Ecto neural progenitor cell (in vitro differentiated cells): Measurements from ENCODE around the gene PUSL1.
"Not testable (repeated sequence)": the region's sequence is repeated elsewhere in the genome, so short reads cannot be mapped to it uniquely, and the experiment has no call there.

ENCODE experiments used
- DNase-seq: peaks from one replicate; pipeline ENCODE4 v3.0.0-alpha.2; 2018; ENCODE audit warnings: low spot score

PUSL1 gene

DNA sequence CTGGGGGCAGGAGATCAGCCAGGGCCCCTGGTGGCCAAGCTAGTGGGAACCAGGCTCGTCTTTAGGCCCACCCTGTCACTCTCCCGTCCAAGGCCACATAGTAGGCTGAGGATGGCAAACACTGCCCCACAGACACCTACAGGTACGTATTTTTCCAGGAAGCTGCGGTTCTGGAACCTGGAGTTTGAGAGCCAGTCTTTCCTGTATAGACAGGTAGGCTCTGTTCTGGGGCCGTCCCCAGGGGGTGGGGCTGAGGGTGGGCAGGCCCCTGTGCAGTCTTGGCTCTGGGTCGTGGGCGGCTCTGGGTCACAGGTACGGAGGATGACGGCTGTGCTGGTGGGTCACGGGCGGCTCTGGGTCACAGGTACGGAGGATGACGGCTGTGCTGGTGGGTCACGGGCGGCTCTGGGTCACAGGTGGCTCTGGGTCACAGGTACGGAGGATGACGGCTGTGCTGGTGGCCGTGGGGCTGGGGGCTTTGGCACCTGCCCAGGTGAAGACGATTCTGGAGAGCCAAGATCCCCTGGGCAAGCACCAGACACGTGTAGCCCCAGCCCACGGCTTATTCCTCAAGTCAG, 2.2 kb downstream of the PUSL1 start:
- no peak for DNase-seq

DNA sequence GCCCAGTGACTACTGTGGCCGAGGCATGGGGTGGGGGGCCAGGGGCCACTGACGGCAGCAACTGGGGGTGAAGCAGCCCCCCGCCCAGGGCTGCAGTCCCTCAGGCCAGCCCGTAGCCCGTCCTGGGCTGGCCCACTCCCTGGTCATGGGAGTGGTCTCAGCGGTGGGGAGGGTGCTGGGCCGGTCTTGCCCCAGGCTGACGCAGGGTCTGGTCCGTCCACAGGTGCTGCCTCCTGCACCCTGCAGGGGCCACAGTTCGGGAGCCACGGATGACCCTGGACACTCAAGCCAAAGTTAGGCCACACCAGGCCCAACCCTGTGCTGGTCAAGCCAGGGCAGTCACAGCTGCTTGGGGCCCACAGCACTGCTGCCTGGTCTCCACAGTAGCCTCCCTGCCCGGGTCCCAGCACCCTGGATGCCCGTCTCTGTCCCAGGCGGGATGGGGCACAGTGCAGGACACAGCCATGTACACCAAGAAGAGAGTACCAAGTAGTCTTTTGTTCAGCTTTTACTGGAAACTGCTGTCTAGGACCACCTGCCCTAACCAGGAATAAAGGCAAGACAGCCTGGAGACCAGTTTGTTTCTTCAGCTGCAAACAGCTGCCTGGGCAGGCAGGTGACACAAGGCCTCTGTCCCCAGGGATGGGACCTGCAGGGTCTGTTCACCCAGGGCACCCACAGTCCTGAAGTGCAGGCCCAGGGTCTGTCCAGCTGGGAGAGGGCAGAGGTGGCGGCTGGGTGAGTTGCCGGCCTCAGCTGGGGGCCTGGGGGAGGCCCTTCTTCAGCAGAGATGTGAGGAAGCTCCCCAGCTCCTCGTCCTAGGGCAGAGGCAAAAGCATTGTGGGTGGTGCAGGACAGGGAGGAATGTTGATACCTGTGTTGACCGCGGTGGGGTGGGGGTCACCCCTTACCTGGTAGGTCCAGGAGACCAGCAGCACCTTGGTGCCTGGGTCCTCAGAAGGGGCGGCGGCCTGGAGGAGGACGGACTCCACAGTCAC, 3.0 kb downstream of the PUSL1 start:
- no peak for DNase-seq

DNA sequence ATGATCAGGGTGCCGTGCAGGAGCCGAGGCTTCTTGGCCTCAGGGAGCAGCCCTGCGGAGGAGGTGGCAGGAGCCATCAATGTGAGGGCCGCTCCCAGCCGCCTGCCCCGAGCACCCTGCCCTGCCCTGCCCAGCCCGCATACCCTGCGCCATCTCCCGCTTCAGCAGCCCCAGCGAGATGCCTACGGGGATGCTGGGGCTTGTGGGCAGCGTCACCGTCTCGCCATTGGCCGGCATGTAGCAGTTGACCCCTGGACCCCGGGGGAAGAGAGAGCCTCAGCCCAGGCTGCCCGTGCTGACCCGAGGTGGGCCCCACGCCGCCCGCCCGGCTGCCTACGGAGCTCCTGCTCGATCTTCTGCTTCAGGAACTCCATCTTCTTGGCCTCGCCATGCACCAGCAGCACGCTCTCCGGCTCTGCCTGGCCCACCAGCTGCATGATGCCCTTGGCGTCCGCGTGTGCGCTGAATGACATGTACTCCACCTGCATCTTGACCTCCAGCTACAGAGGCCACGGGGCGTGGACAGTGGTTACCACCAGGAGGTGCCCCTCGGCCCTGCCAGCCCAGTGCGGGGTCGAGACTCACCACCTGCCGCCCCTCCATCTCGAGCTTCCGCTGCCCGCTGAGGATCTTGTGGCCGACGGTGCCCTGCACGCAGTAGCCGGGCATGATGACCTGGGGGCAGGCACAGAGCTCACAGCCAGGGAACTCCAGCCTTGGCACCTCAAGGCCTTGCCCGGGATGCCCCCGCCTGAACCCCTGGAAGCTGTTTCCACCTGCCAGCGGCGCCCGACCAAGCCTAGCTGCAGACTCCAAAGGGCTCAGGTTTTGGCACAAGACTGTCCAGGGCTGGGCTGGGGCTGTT, 4.3 kb downstream of the PUSL1 start:
- no peak for DNase-seq

DNA sequence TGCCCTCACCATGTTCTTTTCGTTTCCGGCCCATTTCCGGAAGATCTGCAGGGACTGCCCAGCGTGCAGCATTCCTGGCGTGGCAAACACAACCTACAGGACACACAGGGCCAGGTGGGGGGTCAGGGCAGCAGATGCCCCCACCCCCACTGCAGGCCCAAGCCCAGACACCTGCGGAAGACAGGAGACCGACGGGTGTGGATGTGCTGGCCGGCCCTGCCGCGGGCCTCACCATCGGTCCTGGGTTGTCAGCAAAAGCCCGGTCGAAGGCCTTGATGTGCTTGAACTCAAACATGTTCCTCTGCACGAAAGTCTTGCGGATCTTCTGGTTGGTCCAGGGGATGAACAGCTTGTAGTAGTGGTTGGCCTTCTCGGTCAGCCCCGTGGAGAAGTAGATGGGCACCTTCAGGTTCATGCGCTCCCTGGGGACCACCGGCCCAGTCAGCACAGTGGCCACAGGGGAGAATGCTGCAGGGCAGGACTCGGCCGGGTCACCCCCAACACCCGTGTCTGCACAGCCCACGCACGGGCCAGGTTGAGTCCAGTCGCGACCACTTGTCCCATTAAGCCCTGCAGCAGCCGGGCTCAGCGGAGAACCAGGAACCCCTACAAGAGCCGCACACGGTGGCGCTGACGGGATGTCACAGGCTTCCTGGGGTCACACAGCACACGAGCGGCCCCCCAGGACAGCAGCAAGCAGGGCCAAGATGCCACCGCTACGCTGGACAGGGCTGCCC, 5.3 kb downstream of the PUSL1 start:
- DNase-seq: no peak

DNA sequence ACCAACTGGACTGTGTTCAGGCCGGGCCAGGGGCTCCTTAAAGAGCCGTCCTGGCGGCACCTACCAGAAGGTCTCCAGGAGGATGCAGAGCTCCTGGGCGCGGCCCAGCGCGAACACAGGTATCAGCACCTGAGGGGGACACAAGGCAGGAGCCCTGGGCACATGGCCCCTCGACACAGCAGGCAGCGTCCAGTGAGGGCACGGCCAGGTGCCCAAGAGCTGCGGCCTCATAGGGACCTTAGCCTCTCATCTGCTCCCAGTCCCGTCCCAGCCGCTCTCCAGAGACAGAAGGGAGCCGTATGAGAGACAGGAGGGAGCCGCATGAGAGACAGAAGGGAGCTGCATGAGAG, 5.8 kb downstream of the PUSL1 start:
- DNase-seq: no peak

DNA sequence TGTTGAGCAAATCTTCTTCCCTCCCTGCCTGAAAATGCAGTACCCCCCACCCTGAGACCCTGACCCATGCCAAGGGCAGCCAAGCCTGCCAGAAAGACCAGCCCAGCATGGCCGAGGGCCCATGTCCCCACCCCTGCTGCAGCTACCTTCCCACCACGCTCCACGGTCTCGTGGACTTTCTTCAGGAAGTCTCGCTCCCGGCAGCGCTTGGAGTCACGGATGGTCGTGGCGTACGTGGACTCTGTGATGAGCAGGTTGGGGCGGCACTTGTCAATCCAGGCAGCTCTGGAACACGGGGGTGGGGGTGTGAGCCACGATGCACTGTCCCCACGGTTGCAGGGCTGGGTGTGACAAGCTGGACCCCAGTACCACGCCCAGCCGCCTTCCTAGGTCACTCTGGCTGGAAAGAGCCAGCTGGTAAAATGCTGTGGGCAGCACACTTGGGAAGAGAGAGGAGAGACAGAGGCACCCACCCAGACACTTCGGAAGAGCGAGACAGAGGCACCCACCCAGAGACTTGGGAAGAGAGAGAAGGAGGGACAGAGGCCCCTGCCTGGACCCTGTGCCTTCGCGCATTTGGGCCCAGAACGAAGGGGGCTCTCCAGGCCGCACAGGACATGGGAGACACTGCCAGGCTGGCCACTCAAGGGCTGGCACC, 6.4 kb downstream of the PUSL1 start:
- DNase-seq: no peak

DNA sequence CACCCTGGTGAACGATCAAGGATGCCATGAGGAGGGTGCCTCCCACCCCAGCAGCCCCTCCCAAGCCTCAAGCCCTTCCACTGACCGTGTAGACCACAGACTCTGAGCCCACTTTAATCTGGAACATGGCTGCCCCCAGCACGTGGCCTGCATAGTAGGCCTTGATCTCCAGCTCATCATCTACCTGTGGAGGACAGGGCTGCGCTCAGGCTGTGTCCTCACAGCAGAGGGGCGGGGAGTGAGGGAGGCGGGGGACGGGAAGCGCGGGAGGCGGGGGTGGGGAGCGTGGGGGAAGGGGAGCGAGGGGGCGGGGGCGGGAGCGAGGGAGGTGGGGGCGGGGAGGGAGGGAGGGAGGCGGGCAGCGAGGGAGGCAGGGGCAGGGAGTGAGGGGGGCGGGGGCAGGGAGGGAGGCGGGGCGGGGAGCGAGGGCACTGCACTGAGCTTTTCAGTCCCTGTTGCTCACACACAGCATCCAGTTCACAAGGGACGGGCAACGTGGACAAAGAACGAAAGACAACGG, 7.1 kb downstream of the PUSL1 start:
- no peak for DNase-seq

DNA sequence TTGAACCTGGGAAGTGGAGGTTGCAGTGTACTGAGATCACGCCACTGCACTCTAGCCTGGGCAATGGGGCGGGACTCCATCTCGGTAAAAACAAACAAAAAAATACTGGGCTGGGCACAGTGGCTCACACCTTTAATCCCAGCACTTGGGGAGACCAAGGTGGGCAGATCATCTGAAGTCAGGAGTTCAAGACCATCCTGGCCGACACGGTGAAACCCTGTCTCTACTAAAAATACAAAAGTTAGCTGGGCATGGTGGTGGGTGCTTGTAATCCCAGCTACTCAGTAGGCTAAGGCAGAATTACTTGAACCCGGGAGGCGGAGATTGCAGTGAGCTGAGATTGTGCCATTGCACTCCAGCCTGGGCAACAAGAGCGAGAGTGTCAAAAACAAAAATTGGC, 7.8 kb downstream of the PUSL1 start:
- not testable (repeated sequence) for DNase-seq

DNA sequence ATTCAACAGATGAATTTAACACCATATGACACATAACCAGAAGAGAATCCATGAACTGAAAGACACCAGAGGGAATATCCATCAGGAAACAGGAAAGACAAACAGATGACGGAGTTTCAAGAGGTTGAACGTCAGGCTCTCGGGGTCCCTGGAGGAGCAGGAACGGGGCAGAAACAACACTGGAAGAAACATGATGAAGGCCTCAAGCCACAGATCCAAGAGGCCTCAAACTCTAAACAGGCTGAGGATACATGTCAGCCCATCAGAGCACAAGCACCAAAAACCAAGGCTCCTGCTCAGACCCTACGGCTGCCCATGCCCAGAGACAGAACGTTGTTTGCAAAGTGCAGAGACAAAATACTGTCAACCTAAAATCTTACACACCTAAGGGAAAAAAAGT, 9.0 kb downstream of the PUSL1 start:
- no peak for DNase-seq

DNA sequence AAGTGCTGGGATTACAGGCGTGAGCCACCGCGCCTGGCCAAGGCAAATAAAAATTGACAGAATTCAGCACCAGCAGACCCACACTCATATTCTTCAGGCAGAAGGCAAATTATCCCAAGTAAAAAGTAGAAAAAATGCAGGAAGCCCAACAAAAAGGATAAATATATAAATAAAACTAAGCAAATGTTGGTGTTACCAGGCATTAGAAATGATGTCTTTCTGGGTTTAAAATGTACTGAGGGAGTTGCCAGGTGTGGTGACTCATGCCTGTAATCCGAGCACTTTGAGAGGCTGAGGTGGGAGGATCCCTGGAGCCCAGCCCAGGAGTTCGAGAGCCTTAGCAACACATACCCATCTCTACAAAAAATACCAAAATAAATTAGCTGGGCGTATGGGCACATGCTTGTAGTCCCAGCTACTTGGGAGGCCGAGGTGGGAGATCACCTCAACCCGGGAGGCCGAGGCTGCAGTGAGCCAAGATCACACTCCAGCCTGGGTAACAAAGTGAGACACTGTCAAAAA, 9.8 kb downstream of the PUSL1 start:
- no peak for DNase-seq

DNA sequence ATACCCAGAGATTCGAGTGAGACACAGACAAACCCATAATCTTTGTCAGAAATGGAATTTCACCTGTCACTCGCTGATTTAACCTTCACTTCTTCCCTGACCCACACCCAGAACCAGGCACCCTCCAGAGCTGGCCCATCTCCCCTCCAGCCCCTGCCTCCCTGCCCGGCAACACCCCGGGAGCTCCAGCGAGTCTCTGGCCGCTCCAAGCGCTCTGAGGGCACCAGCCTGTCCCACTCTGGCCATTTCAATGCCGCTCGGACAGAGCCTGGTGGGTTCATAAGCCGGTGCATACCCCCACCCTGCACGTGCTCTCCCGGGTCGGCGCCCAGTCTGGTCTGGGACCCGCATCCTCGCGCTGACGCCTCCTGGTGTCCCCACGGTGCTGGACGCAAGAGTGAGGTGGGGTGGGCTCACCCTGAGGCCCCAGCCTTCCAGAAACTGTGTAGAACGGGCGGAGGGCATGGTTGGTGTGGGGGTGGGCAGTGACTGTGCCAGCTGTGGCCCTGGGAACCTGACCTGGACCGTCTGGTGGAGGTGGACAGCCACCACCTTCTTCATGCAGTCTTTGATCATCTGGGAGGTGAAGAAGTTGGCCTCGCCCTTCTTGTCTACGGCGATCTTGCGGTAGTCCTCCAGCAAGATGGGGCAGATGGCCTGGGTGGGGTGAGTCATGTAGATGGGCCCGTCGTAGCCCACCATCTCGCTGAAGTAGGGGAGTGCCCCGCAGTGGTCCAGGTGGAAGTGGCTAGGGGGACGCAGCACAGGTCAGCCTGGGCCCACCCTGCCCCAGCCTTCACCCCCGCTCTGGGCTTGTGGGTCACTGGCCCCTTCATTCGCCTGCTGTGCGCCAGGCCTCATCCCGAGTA, 10.6 kb downstream of the PUSL1 start:
- DNase-seq: no peak

DNA sequence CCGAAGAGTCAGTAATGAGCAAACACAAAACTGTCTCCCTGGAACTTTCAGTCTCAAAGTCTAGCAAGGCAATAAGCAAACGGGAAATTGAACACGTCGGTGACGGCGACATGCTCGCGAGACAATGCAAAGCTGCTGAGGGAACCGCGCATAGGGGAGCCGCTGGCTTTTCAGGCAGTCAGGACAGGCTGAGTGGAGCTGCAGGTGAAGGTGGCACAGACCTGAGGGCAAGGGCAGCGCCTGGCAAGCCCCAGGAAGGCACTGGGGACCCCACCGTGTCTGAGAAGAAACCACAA, 11.2 kb downstream of the PUSL1 start:
- no peak for DNase-seq

DNA sequence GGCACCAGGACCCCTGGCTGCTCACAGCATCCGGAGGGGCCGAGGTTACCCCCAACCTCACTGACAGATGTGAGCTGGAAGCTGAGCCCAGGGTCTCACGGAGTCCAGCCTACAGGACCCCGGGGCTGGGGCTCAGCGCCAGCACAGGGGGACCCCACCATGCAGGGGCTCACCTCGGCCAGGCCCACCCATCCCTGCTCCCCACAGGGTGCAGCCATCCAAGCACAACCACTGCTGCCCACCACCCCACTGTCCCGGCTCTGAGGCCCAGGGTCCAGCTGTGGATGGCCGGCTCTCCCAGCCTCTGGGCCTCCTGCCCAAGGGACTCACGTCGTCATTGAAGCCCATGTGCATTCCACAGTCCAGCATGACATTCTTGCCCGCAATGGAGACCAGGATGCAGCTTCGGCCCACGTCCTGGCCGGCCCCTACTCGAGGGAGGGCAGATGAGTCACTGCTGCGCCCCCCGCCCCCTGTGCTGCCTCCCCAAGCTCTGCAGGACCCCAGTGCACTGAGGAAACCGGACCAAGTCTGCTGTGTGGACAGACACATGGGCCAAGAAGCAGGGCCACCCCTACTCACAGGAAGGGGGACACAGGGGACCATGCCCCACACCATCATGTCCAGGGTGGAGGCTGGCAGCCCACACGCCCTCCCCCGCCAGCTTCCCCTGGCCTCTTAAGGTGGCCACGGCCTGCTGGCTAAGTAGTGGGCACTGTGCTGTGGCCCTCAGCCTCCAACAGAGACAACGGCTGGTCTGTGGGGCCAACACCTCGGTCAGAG, 12.5 kb downstream of the PUSL1 start:
- DNase-seq: no peak

DNA sequence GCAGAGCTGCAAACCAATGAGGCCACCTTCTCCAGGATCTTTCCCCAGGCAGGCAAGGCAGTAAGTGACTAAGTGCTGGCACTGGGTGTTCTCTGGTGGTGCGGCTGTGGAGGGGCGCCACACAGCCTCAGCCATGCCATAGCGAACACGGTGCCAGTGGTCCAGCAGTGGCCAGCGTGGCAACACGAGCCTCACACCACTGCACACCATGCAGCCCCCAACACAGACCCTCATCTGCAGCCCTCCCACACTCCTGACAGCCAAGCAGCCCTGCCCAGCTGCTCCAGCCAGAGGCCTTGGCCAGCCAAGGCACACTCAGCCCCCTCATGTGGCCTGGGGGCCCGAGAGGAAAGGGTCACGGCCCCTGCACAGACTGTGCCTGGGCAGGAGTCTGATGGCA, 13.1 kb downstream of the PUSL1 start:
- no peak for DNase-seq

DNA sequence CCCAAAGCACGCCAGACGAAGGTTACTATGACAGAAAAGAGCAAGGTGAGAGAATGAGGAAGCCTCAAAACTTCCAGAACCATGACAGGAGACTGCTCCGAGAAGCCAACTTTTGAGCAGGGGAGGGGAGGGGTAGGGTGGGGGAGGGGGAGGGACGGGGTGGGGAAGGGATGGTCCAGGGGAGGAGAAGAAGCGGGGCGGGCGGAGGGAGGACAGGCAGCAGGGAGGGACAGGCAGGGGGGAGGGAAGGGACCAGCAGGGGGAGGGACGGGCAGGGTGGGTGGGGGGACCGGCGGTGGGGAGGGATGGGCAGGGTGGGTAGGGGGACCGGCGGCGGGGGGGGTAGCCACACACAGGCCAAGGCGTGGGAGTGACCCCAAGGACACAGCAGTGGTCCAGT, 14.0 kb downstream of the PUSL1 start:
- no peak for DNase-seq

DNA sequence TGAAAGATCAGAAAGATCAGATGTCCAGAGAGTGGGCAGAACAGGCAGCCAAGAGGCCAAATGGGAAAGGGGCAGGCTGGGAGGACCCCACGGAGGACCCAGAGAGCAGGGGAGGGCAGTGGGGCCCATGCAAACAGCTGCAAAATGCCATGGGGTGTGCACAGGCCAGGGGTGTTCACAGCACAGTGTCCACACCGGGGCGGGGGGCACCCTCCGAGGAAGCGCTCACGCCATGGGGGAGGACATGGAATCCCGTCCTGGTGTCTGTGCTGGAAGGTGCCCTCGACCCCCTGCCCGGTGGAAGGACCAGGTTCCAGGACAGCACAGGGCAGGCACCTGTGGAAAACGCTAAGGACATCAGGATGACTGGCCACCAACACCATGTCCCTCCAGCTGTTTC, 14.6 kb downstream of the PUSL1 start:
- DNase-seq: no peak

DNA sequence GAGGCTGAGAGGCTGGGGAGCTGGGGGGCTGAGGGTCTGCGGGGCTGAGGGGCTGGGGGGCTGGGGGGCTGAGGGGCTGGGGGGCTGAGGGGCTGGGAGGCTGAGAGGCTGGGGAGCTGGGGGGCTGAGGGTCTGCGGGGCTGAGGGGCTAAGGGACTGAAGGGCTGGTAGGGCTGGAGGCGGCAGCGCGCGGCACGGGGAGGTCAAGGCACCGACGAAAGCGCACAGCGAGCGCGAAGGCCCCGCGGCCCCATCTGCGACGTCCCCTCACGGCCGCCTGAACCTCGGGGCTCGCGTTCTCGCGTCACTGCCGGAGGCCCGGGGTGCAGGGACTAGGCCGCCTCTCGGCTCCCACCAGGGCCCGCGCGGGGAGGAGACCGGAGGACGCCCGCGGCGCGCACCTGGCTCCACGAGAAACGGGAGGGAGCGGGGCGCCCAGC, 15.7 kb downstream of the PUSL1 start:
- no peak for DNase-seq

DNA sequence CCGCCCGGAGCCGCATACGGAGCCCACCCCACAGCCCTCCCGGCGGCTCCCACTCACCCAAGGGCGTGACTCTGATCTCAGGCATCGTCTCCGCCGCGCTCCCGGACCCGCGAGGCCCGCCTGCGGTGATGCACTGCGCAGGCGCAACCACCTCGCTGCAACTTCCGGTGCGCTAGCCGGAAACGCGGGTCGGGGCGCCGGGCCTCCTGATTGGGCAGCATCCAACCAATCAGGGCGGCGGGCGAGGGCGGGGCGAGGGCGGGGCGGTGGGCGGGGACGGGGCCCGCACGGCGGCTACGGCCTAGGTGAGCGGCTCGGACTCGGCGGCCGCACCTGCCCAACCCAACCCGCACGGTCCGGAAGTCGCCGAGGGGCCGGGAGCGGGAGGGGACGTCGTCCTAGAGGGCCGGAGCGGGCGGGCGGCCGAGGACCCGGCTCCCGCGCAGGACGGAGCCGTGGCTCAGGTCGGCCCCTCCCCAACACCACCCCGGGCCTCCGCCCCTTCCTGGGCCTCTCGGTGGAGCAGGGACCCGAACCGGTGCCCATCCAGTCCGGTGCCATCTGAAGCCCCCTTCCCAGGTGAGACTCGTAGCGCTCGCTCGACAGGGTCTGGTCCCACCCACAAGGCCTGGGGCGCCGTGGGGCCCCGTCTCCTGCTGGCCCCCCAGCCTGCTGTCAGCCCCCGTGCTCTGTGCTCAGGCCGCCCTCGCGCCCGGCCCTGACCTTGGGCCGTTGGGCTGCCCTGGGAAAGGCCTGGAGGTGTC, 16.3 kb downstream of the PUSL1 start, which contains the start of the genes CPTP and INTS11:
Gene CPTP (plus strand): TSS at position 279 of the 764 bp plus-strand sequence. CDS start 2,109 bp downstream, outside the sequence.
Gene INTS11 (minus strand): TSS at position 137 of the 764 bp plus-strand sequence. CDS start 52 bp downstream, at position 85.
- peak; percentile 98 for DNase-seq
